ENCODE data around the gene SDHA. TPM values are rescaled to one million over a fixed set of nuclear protein-coding genes. Genes with fewer than 3 reads are reported as not detected.

The SDHA gene
- total RNA-seq, 3 donors from 2014 or later = 73.1 to 120 (median 104) TPM

Other genes starting within 250 kb of the SDHA start
- under 1 TPM; 0.03 to 0.37 (median 0.05) TPM for gene PLEKHG4B, start 126.2 kb upstream of the SDHA start, total RNA-seq
- under 1 TPM in 1 of 3 donors, not detected in 2; 0.23 TPM for gene LRRC14B, start 26.8 kb upstream of the SDHA start, total RNA-seq
- 1 to 10 TPM; 4.7 to 7.8 (median 5.7) TPM for gene CCDC127, start 167 bp upstream of the SDHA start, total RNA-seq
- 100 to 1,000 TPM in 2 of 3 donors, 10 to 100 TPM in 1; 98.9 to 107 (median 101) TPM for gene PDCD6, start 53.3 kb downstream of the SDHA start, total RNA-seq
- gene AHRR, start 103.4 kb downstream of the SDHA start, total RNA-seq = 10 to 100 TPM; 17.2 to 22.8 (median 22.2) TPM
- 10 to 100 TPM; 62.7 to 78.3 (median 67.2) TPM for gene EXOC3, start 224.9 kb downstream of the SDHA start, total RNA-seq

Data from activated T-cell treated with anti-CD3 and anti-CD28 coated beads, Interleukin-2, amount 50 U/mL, for 4 hours (primary cell).